ENCODE results near the gene MRPS2.

- TF ChIP-seq CTCF (IDR thresholded peaks at IDR 0.05), result no peak
- TF ChIP-seq POLR2A (IDR thresholded peaks at IDR 0.05), result no peak
Observed at GRCh38 chr9:135503371-135504261, 3.1 kb downstream of the MRPS2 start.
